Stomach (tissue), 9 donors: Measurements from ENCODE around the gene KMT2E. TPM values are rescaled to one million over a fixed set of nuclear protein-coding genes. Genes with fewer than 3 reads are reported as not detected.

ENCODE experiments used
- DNase-seq, 2 donors: peaks; one replicate each; pipeline versions ENCODE4 v3.0.0 to v3.0.0-alpha.2; 2013 to 2019
- H3K27ac ChIP-seq, 5 donors: fragments of 200-600 bp in 4 of 5; sonication (generic) in 4 of 5; one replicate each; pipeline ENCODE4 v1.5.1; 2013 to 2019; ENCODE audit warnings: mild to moderate bottlenecking in 1 of 5, moderate library complexity in 1 of 5
- H3K27me3 ChIP-seq, 3 donors: fragments of 200-600 bp; sonication (generic); one replicate each; pipeline ENCODE4 v1.5.1; 2017 to 2019; ENCODE audit warnings: mixed run types in 1 of 3
- H3K36me3 ChIP-seq, 4 donors: fragments of 200-600 bp; sonication (generic); 1 replicate in 3 of 4; 2 replicates in 1 of 4; pipeline ENCODE4 v1.5.1; 2016 to 2019
- H3K4me1 ChIP-seq, 4 donors: fragments of 200-600 bp; sonication (generic); one replicate each; pipeline ENCODE4 v1.5.1; 2016 to 2019
- H3K4me3 ChIP-seq, 4 donors: fragments of 200-600 bp; sonication (generic) in 3 of 4; one replicate each; pipeline ENCODE4 v1.5.1; 2016 to 2019; ENCODE audit warnings: mild to moderate bottlenecking in 1 of 4
- H3K9me3 ChIP-seq, 4 donors: fragments of 200-600 bp; sonication (generic); one replicate each; pipeline ENCODE4 v1.5.1; 2016 to 2019
- CTCF ChIP-seq, 7 experiments: fragments of 450-650 bp in 4 of 7; fragments of 200-600 bp in 3 of 7; sonication (generic) in 3 of 7; IDR thresholded peaks; one replicate each; pipeline ENCODE4 v1.5.1; 2016 to 2019; ENCODE audit warnings: antibody characterized with exemption in 7 of 7, control low read depth in 2 of 7, mild to moderate bottlenecking in 1 of 7
- EP300 ChIP-seq: sonication (generic); formaldehyde crosslinking; IDR thresholded peaks from one replicate; pipeline ENCODE4 v1.6.1; 2017; ENCODE audit warnings: antibody characterized with exemption
- POLR2A ChIP-seq, 4 donors: fragments of 450-650 bp; IDR thresholded peaks; one replicate each; pipeline ENCODE4 v1.6.1; 2016; ENCODE audit warnings: antibody characterized with exemption in 4 of 4, control low read depth in 2 of 4, mild to moderate bottlenecking in 1 of 4, moderate library complexity in 1 of 4
- POLR2AphosphoS5 ChIP-seq, 3 donors: sonication (generic); formaldehyde crosslinking; IDR thresholded peaks; one replicate each; pipeline ENCODE4 v1.6.1; 2016; ENCODE audit warnings: antibody characterized with exemption in 3 of 3
- WGBS, 5 donors: extraction: QIAGEN DNeasy Blood & Tissue Kit in 3 of 5; methylation state at CpG; one replicate each; pipeline versions ENCODE4 v1.1.5 to v1.1.7; 2013 to 2018; 5-methylcytosine and 5-hydroxymethylcytosine counted together
- intact Hi-C: fragments of 100-400 bp; cut with DNase I; formaldehyde crosslinking; loops from one replicate; pipeline ENCODE4 v1.15.1; 2023; ENCODE audit warnings: low total_unique reads
- polyA plus RNA-seq, 3 donors: library from polyadenylated mRNA; stranded (reverse); fragments of 200-250 nt; gene quantifications; one replicate each; pipeline ENCODE4 v1.2.3, GENCODE V29; 2013
- total RNA-seq, 5 donors: library from RNA; depleted of rRNA; stranded (reverse); fragments of >200 nt; gene quantifications; one replicate each; pipeline versions ENCODE4 v1.1.0 to v1.2.3, GENCODE V29; 2014 to 2016
- donor health status: healthy with polysubstance abuse.
- donor health status: Bipolar disorder and iron deficiency.
- donor health status: healthy.

The KMT2E gene
- total and polyA plus RNA-seq, 8 donors = 9.4 to 330 (median 67.7) TPM

DNA sequence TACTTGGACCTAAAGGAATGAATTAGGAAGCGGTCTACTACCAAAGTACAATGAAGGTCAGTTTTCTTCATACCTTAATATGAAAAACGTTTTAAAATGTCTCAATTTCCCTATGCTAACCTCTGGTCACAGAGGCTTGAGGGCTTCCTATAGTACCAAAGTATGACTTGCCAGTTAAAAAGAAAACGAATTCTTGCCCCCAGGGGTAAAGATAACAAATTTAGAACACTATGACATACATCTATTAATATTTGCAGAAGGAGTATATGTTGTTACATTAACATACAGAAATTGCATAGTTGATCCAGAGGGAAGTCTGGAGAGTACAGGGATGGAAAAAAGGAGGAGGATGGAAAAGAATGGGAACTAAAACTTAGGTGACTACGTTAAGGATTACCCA is 13.8 kb upstream of the KMT2E start:
- Histone ChIP-seq H3K9me3 (no peaks in the 10 kb centered on the region), H3K4me3 (no peak overlapping the region), H3K36me3 (peaks cover 0 to 11% (median 2%) of the 10 kb centered on the region in 4 donors), H3K27ac (peak overlapping the region in 4 of 5 donors; percentile 15 to 100 (median 99)), H3K4me1 (peaks cover 0 to 93% (median 44%) of the 10 kb centered on the region in 4 donors), H3K27me3 (no peaks in the 10 kb centered on the region)
- DNase-seq = no peak
- intact Hi-C loops = no loop called here
- 35 to 41% (median 37%) methylated on average over 4 of the region's 4 CpGs for WGBS, 5 donors
- TF ChIP-seq POLR2AphosphoS5 (IDR thresholded peaks at IDR 0.05) (no peak), EP300 (no peak), POLR2A (IDR thresholded peaks at IDR 0.05) (no peak), CTCF (IDR thresholded peaks at IDR 0.05) (no peak)

GRCh38 chr7:105000927-105001336 is 13.1 kb upstream of the KMT2E start:
- 86 to 93% (median 88%) methylated on average over 15 to 18 of the region's 18 CpGs for WGBS, 5 donors
- H3K9me3 ChIP-seq = no peaks in the 10 kb centered on the region
- no peak overlapping the region for H3K4me3 ChIP-seq
- peaks cover 0 to 11% (median 1%) of the 10 kb centered on the region in 4 donors for H3K36me3 ChIP-seq
- H3K27me3 ChIP-seq = no peaks in the 10 kb centered on the region
- peak overlapping the region; percentile 15 to 100 (median 99) for H3K27ac ChIP-seq
- TF ChIP-seq EP300 (no peak), POLR2AphosphoS5 (IDR thresholded peaks at IDR 0.05) (no peak), POLR2A (IDR thresholded peaks at IDR 0.05) (no peak), CTCF (IDR thresholded peaks at IDR 0.05) (no peak)
- peaks cover 0 to 93% (median 44%) of the 10 kb centered on the region in 4 donors for H3K4me1 ChIP-seq
- no peak for DNase-seq
- intact Hi-C loops = no loop called here

GRCh38 chr7:105001652-105002184 is 12.3 kb upstream of the KMT2E start:
- no peak overlapping the region for H3K4me3 ChIP-seq
- TF ChIP-seq POLR2AphosphoS5 (IDR thresholded peaks at IDR 0.05) = no peak
- TF ChIP-seq POLR2A (IDR thresholded peaks at IDR 0.05) = no peak
- no peak for TF ChIP-seq CTCF (IDR thresholded peaks at IDR 0.05)
- no peak for TF ChIP-seq EP300
- no peaks in the 10 kb centered on the region for H3K27me3 ChIP-seq
- H3K9me3 ChIP-seq = no peaks in the 10 kb centered on the region
- intact Hi-C loops = no loop called here
- DNase-seq = no peak
- H3K36me3 ChIP-seq = peaks cover 0 to 11% (median 0%) of the 10 kb centered on the region in 4 donors
- peaks cover 0 to 92% (median 44%) of the 10 kb centered on the region in 4 donors for H3K4me1 ChIP-seq
- 68 to 73% (median 71%) methylated on average over 5 of the region's 5 CpGs for WGBS, 5 donors
- peak overlapping the region; percentile 1 to 100 (median 99) for H3K27ac ChIP-seq

DNA sequence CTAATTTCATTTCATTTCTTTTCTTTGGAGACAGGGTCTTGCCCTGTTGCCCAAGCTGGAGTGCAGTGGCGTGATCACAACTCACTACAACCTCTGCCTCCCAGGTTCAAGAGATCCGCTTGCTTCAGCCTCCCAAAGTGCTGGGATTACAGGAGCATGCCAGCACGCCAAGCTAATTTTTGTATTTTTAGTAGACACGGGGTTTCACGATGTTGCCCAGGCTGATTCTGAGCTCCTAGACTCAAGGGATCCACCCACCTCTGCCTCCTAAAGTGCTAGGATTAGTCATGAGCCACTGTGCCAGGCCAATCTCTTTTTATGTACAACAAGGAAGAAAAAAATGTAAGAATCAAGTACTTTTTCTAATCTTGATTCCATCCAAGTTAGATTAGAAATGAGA is 10.7 kb upstream of the KMT2E start:
- WGBS, 5 donors = 10 to 23% (median 18%) methylated on average over 5 of the region's 5 CpGs
- Histone ChIP-seq H3K4me1 (peaks cover 0 to 96% (median 47%) of the 10 kb centered on the region in 4 donors), H3K36me3 (peaks cover 0 to 11% (median 0%) of the 10 kb centered on the region in 4 donors), H3K4me3 (peak overlapping the region in 3 of 4 donors; percentile 9 to 34 (median 11)), H3K9me3 (no peaks in the 10 kb centered on the region), H3K27me3 (no peaks in the 10 kb centered on the region), H3K27ac (peak overlapping the region; percentile 90 to 100 (median 99))
- DNase-seq = peak in 1 of 2 donors; percentile 60
- intact Hi-C loops = no loop called here
- TF ChIP-seq POLR2AphosphoS5 (IDR thresholded peaks at IDR 0.05) (peak in 1 of 3 donors; percentile 30), CTCF (IDR thresholded peaks at IDR 0.05) (no peak)
